Ovary (tissue), 3 donors: ENCODE data around the gene PRDM16.

Experiments
- CTCF ChIP-seq, 3 donors: fragments of 450-650 bp in 2 of 3; fragments of 200-600 bp in 1 of 3; IDR thresholded peaks; one replicate each; pipeline versions ENCODE4 v1.5.1 to v1.8.0; 2016 to 2022; ENCODE audit warnings: antibody characterized with exemption in 3 of 3, mild to moderate bottlenecking in 1 of 3
- EP300 ChIP-seq: sonication (generic); formaldehyde crosslinking; IDR thresholded peaks from one replicate; pipeline ENCODE4 v1.6.1; 2017; ENCODE audit warnings: antibody characterized with exemption
- POLR2A ChIP-seq: fragments of 450-650 bp; IDR thresholded peaks from one replicate; pipeline ENCODE4 v1.6.1; 2017; ENCODE audit warnings: antibody characterized with exemption, mild to moderate bottlenecking, moderate library complexity
- donor health status: DM: no; HTN: no; CAD: no.

- no peak for TF ChIP-seq CTCF (IDR thresholded peaks at IDR 0.05)
- TF ChIP-seq POLR2A: no peak
- TF ChIP-seq EP300: no peak
Observed at GRCh38 chr1:3381901-3382300, 312.9 kb downstream of the PRDM16 start.
